Retina (tissue), 1 donor: ENCODE measurements around the gene SYT15.

ENCODE experiments used
- DNase-seq: peaks from one replicate; pipeline ENCODE4 v3.0.0-alpha.2; 2016

The SYT15 gene

GRCh38 chr10:46545861-46546590, 32.9 kb upstream of the SYT15 start:
- no peak for DNase-seq

- no peak for DNase-seq
Measured at GRCh38 chr10:46546591-46547540, 32.1 kb upstream of the SYT15 start.

- no peak for DNase-seq
Measured at GRCh38 chr10:46547541-46548497, 31.1 kb upstream of the SYT15 start.

GRCh38 chr10:46548498-46549090, 30.3 kb upstream of the SYT15 start:
- DNase-seq: no peak

- no peak for DNase-seq
Measured at GRCh38 chr10:46549171-46550075, 29.5 kb upstream of the SYT15 start.

GRCh38 chr10:46550076-46550790, 28.7 kb upstream of the SYT15 start:
- DNase-seq: no peak

- DNase-seq: no peak
Measured at GRCh38 chr10:46550795-46551700, 27.9 kb upstream of the SYT15 start.

GRCh38 chr10:46551701-46552525, 27.0 kb upstream of the SYT15 start:
- DNase-seq: no peak

- DNase-seq: no peak
Measured at GRCh38 chr10:46552526-46553237, 26.2 kb upstream of the SYT15 start.

- DNase-seq: no peak
Measured at GRCh38 chr10:46553238-46554049, 25.5 kb upstream of the SYT15 start.

GRCh38 chr10:46554166-46554781, 24.7 kb upstream of the SYT15 start:
- DNase-seq: no peak

- DNase-seq: no peak
Measured at GRCh38 chr10:46555366-46555712, 23.6 kb upstream of the SYT15 start.

GRCh38 chr10:46555713-46556514, 23.0 kb upstream of the SYT15 start:
- peak; percentile 83 for DNase-seq

- DNase-seq: peak; percentile 54
Measured at GRCh38 chr10:46556515-46557318, 22.2 kb upstream of the SYT15 start, which contains the start of gene GPRIN2. GPRIN2 (minus strand) TSS chr10:46556658; CDS start chr10:46550736, 5,922 bp downstream.
